Activated B cell treated with CpG ODN at 0.5 μM for 24 hours (primary cell): ENCODE measurements around the gene ENPP5. TPM values are rescaled to one million over a fixed set of nuclear protein-coding genes. Genes with fewer than 3 reads are reported as not detected.

ENCODE experiments used
- ATAC-seq: fragments of 200-7000 bp; cut with Tn5 transposase; one replicate; pipeline ENCODE4 v1.10.0; 2021; ENCODE audit warnings: low read depth, mild to moderate bottlenecking, moderate library complexity
- CTCF ChIA-PET: fragments of 350-600 bp; sonication (Branson Sonifier 250); formaldehyde crosslinking; loops from one replicate; lab custom pipeline; 2021; ENCODE audit warnings: antibody characterized with exemption; lab: Charles Lee
- POLR2A ChIA-PET: fragments of 350-600 bp; sonication (Branson Sonifier 250); formaldehyde crosslinking; loops from one replicate; lab custom pipeline; 2021; ENCODE audit warnings: antibody characterized with exemption; lab: Charles Lee
- DNase-seq: peaks from one replicate; pipeline ENCODE4 v3.0.0; 2022
- H3K27ac Mint-ChIP-seq: one replicate; pipeline ENCODE4 v1.8.0; 2020; ENCODE audit warnings: mixed read lengths
- H3K27me3 Mint-ChIP-seq: one replicate; pipeline ENCODE4 v1.8.0; 2021; ENCODE audit warnings: mixed read lengths
- H3K36me3 Mint-ChIP-seq: one replicate; pipeline ENCODE4 v1.8.0; 2021; ENCODE audit warnings: low read depth, mixed read lengths
- H3K4me1 Mint-ChIP-seq: one replicate; pipeline ENCODE4 v1.8.0; 2021; ENCODE audit warnings: mixed read lengths
- H3K4me3 Mint-ChIP-seq: one replicate; pipeline ENCODE4 v1.8.0; 2020; ENCODE audit warnings: mild to moderate bottlenecking, mixed read lengths
- H3K9me3 Mint-ChIP-seq: one replicate; pipeline ENCODE4 v1.8.0; 2020; ENCODE audit warnings: mixed read lengths
- intact Hi-C: fragments of 100-400 bp; cut with micrococcal nuclease; formaldehyde crosslinking; loops from one replicate; pipeline ENCODE4 v1.15.1; 2024
- total RNA-seq: library from RNA; stranded (reverse); gene quantifications from 2 replicates; pipeline ENCODE4 v1.2.3, GENCODE V29; 2022
- TF ChIP-seq, protein P1 (sequence below): fragments of 200-600 bp; IDR thresholded peaks from one replicate; pipeline ENCODE4 v1.8.0; 2022; ENCODE audit warnings: antibody characterized with exemption, mild to moderate bottlenecking

ENPP5 gene, protein sequence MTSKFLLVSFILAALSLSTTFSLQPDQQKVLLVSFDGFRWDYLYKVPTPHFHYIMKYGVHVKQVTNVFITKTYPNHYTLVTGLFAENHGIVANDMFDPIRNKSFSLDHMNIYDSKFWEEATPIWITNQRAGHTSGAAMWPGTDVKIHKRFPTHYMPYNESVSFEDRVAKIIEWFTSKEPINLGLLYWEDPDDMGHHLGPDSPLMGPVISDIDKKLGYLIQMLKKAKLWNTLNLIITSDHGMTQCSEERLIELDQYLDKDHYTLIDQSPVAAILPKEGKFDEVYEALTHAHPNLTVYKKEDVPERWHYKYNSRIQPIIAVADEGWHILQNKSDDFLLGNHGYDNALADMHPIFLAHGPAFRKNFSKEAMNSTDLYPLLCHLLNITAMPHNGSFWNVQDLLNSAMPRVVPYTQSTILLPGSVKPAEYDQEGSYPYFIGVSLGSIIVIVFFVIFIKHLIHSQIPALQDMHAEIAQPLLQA
- 0.44 and 0.71 TPM in 2 replicates for total RNA-seq

DNA sequence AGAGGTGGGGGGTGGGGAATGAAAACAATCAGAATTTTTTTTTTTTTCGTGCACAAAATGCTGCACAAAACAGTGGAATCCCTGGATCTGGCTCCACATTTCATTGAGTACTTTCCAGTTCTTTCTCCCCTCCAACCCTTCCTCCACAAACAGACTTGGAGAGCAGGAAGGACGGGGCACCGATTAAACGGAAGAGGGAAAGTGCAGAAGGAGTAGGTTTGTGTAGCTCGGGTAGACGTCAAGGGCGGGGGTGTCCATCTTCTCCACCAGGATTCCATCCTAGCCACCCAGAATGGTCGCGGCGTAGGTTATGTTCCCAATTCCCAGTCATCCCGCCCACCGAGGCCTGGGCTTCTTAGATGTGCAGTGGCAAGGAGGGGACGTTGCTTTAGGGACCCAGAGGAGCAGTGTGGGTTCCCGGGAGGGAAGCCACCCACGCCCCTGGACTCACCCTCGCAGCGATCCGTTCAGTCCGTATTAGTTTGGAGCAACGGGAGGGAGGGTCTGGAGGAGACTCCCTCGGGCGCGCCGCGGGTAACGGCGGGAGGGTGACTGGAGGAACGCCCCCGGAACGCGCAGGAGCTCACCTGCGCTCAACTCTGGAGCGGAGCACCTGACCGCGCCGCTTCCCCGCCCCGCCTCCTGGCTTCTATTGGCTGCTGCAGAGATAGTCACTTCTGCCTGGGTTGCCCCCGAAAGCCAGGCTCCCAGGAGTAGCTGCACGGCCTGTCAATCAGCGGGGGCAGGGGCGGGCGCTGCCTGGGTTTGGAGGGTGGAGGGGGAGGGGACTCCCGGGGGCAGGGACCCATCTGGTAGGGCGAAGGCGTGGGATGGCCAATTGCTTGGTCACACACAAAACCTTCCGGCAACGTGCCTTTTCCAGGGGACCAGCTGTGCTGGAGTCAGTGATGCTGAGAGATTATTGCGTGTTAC lies at the start of gene ENPP5:
Gene ENPP5, minus strand, starts transcription at position 624 of the 933 bp plus-strand sequence. CDS start 2,718 bp downstream, outside the sequence.
- Mint-ChIP-seq H3K27me3 (peaks cover 2% of the 10 kb centered on the region), H3K27ac (no peak within 1 kb of the TSS), H3K4me1 (peaks cover 10% of the 10 kb centered on the region), H3K4me3 (peak within 1 kb of the TSS; percentile 81), H3K36me3 (no peaks in the 10 kb centered on the region), H3K9me3 (no peaks in the 10 kb centered on the region)
- POLR2A ChIA-PET, result interaction anchor here (0.6 to 0.8 kb wide), 3 partner anchors 12 to 206 kb away, joined by 3 to 4 read pairs (median 4); no protein-coding TSS in a partner anchor
- TF ChIP-seq, protein P1, sequence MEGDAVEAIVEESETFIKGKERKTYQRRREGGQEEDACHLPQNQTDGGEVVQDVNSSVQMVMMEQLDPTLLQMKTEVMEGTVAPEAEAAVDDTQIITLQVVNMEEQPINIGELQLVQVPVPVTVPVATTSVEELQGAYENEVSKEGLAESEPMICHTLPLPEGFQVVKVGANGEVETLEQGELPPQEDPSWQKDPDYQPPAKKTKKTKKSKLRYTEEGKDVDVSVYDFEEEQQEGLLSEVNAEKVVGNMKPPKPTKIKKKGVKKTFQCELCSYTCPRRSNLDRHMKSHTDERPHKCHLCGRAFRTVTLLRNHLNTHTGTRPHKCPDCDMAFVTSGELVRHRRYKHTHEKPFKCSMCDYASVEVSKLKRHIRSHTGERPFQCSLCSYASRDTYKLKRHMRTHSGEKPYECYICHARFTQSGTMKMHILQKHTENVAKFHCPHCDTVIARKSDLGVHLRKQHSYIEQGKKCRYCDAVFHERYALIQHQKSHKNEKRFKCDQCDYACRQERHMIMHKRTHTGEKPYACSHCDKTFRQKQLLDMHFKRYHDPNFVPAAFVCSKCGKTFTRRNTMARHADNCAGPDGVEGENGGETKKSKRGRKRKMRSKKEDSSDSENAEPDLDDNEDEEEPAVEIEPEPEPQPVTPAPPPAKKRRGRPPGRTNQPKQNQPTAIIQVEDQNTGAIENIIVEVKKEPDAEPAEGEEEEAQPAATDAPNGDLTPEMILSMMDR, result no peak
- CTCF ChIA-PET, result interaction anchor here (1.0 to 1.8 kb wide), 3 partner anchors 42 to 240 kb away, joined by 3 to 4 read pairs (median 3); no protein-coding TSS in a partner anchor
- peak; percentile 58 for DNase-seq
- peak; percentile 98 for ATAC-seq
- intact Hi-C loops, result loop anchor here (1.0 to 2.0 kb wide), 2 partner anchors 42 to 47 kb away; partner anchors contain the start of gene ENPP4

DNA sequence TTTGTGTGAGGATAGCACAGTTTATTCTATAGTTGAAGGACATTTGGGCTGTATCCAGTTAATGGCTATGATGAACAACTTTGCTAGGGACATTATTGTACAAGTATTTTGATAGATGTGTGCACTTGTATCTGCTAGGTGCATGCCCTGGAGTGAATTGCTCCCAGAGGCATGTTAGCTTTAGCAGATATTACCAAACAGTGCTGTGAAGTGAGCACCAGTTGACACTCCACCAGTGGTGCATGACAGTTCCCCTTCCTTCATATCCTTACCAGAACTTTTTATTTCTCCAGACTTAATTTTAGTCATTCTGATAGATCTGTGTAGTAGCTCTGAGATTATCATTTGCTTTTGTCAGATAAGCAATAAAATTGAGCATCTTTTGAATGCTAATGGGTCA lies 48.9 kb upstream of the ENPP5 start:
- H3K36me3 Mint-ChIP-seq, result no peaks in the 10 kb centered on the region
- peak overlapping the region; percentile 73 for H3K4me3 Mint-ChIP-seq
- CTCF ChIA-PET, result interaction anchor here (0.9 to 10.8 kb wide), 7 partner anchors 49 to 272 kb away, joined by 3 to 226 read pairs (median 4); partner anchors contain the start of genes ENPP5 and RCAN2
- H3K9me3 Mint-ChIP-seq, result no peaks in the 10 kb centered on the region
- ATAC-seq, result peak; percentile 18
- no peaks in the 10 kb centered on the region for H3K27me3 Mint-ChIP-seq
- intact Hi-C loops, result loop anchor here (1.0 to 5.0 kb wide), 8 partner anchors 90 to 828 kb away; partner anchors contain the start of genes ENPP4 and RCAN2
- peak overlapping the region; percentile 93 for H3K27ac Mint-ChIP-seq
- POLR2A ChIA-PET, result interaction anchor here (0.8 to 4.6 kb wide), 5 partner anchors 11 to 191 kb away, joined by 3 to 49 read pairs (median 3); partner anchors contain the start of gene ENPP4
- H3K4me1 Mint-ChIP-seq, result peaks cover 54% of the 10 kb centered on the region
- DNase-seq, result no peak
- TF ChIP-seq, protein P1, result no peak

DNA sequence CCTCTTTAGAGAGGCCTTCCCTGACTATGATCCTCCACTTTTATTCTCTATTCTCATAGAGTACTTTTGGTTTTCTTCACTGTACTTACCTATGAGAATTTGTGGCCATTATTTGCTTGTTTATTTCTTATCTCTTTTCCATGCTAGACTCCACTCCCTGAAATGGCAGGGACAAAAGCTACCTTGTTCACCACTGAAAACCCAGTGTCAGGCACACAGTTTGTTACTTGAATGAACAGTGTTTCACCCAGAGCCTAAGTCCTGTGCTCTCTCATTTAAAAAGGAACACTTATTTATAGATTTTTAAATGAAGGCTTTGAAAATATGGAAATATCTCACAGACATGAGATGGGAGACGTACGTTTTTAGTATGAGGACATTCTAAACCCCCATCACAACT lies 47.7 kb upstream of the ENPP5 start:
- H3K4me1 Mint-ChIP-seq, result peaks cover 54% of the 10 kb centered on the region
- H3K27me3 Mint-ChIP-seq, result no peaks in the 10 kb centered on the region
- POLR2A ChIA-PET, result interaction anchor here (0.6 to 4.6 kb wide), 2 partner anchors 89 to 158 kb away, joined by 4 to 49 read pairs; partner anchors contain the start of gene ENPP4
- peak overlapping the region; percentile 93 for H3K27ac Mint-ChIP-seq
- no peak for ATAC-seq
- TF ChIP-seq, protein P1, result no peak
- no peaks in the 10 kb centered on the region for H3K9me3 Mint-ChIP-seq
- H3K36me3 Mint-ChIP-seq, result no peaks in the 10 kb centered on the region
- peak overlapping the region; percentile 44 for H3K4me3 Mint-ChIP-seq
- CTCF ChIA-PET, result interaction anchor here (0.7 to 10.8 kb wide), 4 partner anchors 33 to 191 kb away, joined by 3 to 226 read pairs (median 43); no protein-coding TSS in a partner anchor
- DNase-seq, result no peak
- intact Hi-C loops, result no loop called here

DNA sequence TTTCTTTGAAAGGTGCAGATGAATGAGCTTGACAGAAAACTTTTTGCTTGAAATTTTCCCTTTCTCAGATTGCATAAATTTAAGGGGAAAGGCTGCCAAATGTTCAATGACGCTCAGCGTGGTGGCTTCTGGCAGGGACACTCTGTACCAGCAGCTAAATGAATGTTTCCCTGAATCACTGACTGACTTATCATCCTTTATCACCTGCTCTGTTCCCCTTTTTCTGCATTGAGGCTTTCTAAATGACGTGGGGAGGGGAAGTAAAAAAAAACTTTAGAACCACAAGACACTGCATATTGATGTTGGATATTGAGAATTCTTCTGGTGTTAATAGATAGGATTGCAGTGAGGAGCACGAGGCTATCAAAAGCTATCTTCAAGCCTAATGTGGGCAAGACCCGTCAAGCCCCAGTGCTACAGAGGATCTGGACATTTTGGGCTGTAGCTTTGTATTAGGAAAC lies 46.9 kb upstream of the ENPP5 start:
- peak overlapping the region; percentile 93 for H3K27ac Mint-ChIP-seq
- H3K27me3 Mint-ChIP-seq, result no peaks in the 10 kb centered on the region
- DNase-seq (no peak), ATAC-seq (peak; percentile 65)
- H3K4me3 Mint-ChIP-seq, result peak overlapping the region; percentile 44
- H3K36me3 Mint-ChIP-seq, result no peaks in the 10 kb centered on the region
- TF ChIP-seq, protein P1, result no peak
- H3K4me1 Mint-ChIP-seq, result peaks cover 54% of the 10 kb centered on the region
- ChIA-PET POLR2A (interaction anchor here (0.6 to 4.6 kb wide), 5 partner anchors 88 to 159 kb away, joined by 3 to 49 read pairs (median 4); partner anchors contain the start of gene ENPP4), CTCF (interaction anchor here (0.7 to 10.8 kb wide), 4 partner anchors 33 to 192 kb away, joined by 3 to 226 read pairs (median 43); no protein-coding TSS in a partner anchor)
- intact Hi-C loops, result loop anchor here (1.0 to 2.0 kb wide), 3 partner anchors 17 to 87 kb away; no protein-coding TSS in a partner anchor
- no peaks in the 10 kb centered on the region for H3K9me3 Mint-ChIP-seq
